Vagina (tissue), 2 donors: Measurements from ENCODE around the gene KCNG2. TPM values are rescaled to one million over a fixed set of nuclear protein-coding genes. Genes with fewer than 3 reads are reported as not detected.

Experiments used
- DNase-seq, 2 donors: peaks; one replicate each; pipeline ENCODE4 v3.0.0-alpha.2; 2017; ENCODE audit errors: extremely low spot score in 2 of 2
- H3K27ac ChIP-seq: fragments of 200-600 bp; sonication (generic); one replicate; pipeline ENCODE4 v1.5.1; 2019
- H3K27me3 ChIP-seq: fragments of 200-600 bp; sonication (generic); one replicate; pipeline ENCODE4 v1.5.1; 2019
- H3K36me3 ChIP-seq, 2 donors: fragments of 200-600 bp; sonication (generic); one replicate each; pipeline ENCODE4 v1.5.1; 2017 to 2019
- H3K4me1 ChIP-seq: fragments of 200-600 bp; sonication (generic); one replicate; pipeline ENCODE4 v1.5.1; 2019
- H3K4me3 ChIP-seq, 2 donors: fragments of 200-600 bp; sonication (generic); 1 replicate in 1 of 2; 2 replicates in 1 of 2; pipeline ENCODE4 v1.5.1; 2016 to 2019
- H3K9me3 ChIP-seq: fragments of 200-600 bp; sonication (generic); one replicate; pipeline ENCODE4 v1.5.1; 2019
- POLR2A ChIP-seq, 2 donors: fragments of 450-650 bp; IDR thresholded peaks; one replicate each; pipeline ENCODE4 v1.6.1; 2017; ENCODE audit warnings: antibody characterized with exemption in 2 of 2, mild to moderate bottlenecking in 2 of 2, moderate library complexity in 2 of 2
- POLR2AphosphoS5 ChIP-seq, 2 donors: sonication (generic); formaldehyde crosslinking; IDR thresholded peaks; one replicate each; pipeline ENCODE4 v1.9.0; 2017; ENCODE audit warnings: antibody characterized with exemption in 2 of 2, mild to moderate bottlenecking in 2 of 2, low read depth in 1 of 2; ENCODE audit not compliant: insufficient read depth in 1 of 2
- intact Hi-C: fragments of 100-400 bp; cut with DNase I; formaldehyde crosslinking; loops from one replicate; pipeline ENCODE4 v1.15.1; 2023
- total RNA-seq: library from RNA; depleted of rRNA; stranded (reverse); fragments of >200 nt; gene quantifications from one replicate; pipeline ENCODE4 v1.2.3, GENCODE V29; 2016
- TF ChIP-seq, protein P1 (sequence below), 3 experiments: fragments of 450-650 bp in 2 of 3; fragments of 200-600 bp in 1 of 3; sonication (generic) in 1 of 3; IDR thresholded peaks; one replicate each; pipeline ENCODE4 v1.5.1; 2017 to 2019; ENCODE audit warnings: antibody characterized with exemption in 3 of 3, mild to moderate bottlenecking in 2 of 3, moderate library complexity in 2 of 3

KCNG2 gene
- total RNA-seq, 1 donor from 2014 or later, result not detected

DNA sequence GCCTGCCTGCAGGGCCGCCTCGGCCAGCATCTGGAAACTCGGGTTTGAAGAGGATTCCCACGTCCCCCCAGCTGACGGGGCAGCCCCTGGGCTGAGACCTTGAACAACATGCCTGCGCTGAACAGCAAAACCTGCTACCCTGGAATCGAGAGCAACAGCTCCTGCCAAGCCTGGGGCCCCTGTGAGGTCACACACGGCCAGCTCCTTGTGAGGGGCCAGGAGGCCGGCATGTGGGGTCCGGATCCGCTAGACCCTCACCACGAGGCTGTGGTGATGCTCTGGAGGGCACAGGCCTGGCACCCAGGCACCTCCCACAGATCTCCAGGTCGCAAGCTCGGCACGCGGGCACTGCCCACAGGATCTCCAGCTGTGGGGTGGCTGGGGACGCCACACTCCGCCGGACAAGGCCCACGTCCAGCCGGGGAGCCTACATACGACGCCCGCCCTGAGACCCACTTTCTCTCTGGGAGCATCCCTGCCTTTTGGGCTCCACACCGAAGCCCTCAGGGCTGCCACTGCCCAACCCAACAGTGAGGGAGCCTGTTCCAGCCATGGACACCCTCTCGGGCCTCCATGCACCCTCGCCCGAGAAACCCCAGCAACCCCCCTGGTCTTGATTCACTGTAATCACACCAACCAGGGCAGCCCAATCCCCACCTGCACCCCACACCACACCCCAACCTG lies 119.6 kb downstream of the KCNG2 start:
- Histone ChIP-seq H3K4me3 (no peak overlapping the region), H3K4me1 (no peaks in the 10 kb centered on the region), H3K27me3 (no peaks in the 10 kb centered on the region), H3K36me3 (peaks cover 0 to 20% of the 10 kb centered on the region in 2 donors), H3K27ac (no peak overlapping the region), H3K9me3 (no peaks in the 10 kb centered on the region)
- intact Hi-C loops, result no loop called here
- TF ChIP-seq, protein P1, sequence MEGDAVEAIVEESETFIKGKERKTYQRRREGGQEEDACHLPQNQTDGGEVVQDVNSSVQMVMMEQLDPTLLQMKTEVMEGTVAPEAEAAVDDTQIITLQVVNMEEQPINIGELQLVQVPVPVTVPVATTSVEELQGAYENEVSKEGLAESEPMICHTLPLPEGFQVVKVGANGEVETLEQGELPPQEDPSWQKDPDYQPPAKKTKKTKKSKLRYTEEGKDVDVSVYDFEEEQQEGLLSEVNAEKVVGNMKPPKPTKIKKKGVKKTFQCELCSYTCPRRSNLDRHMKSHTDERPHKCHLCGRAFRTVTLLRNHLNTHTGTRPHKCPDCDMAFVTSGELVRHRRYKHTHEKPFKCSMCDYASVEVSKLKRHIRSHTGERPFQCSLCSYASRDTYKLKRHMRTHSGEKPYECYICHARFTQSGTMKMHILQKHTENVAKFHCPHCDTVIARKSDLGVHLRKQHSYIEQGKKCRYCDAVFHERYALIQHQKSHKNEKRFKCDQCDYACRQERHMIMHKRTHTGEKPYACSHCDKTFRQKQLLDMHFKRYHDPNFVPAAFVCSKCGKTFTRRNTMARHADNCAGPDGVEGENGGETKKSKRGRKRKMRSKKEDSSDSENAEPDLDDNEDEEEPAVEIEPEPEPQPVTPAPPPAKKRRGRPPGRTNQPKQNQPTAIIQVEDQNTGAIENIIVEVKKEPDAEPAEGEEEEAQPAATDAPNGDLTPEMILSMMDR (IDR thresholded peaks at IDR 0.05), result no peak
- no peak for TF ChIP-seq POLR2AphosphoS5 (IDR thresholded peaks at IDR 0.05; ENCODE audit: insufficient read depth in 1 of 2, low read depth in 1 of 2)
- no peak for TF ChIP-seq POLR2A (IDR thresholded peaks at IDR 0.05)
- DNase-seq, result peak in 1 of 2 donors; percentile 76

- H3K36me3 ChIP-seq, result peaks cover 0 to 20% of the 10 kb centered on the region in 2 donors
- intact Hi-C loops, result no loop called here
- TF ChIP-seq, protein P1 (IDR thresholded peaks at IDR 0.05), result no peak
- TF ChIP-seq POLR2AphosphoS5 (IDR thresholded peaks at IDR 0.05; ENCODE audit: insufficient read depth in 1 of 2, low read depth in 1 of 2) (no peak), POLR2A (IDR thresholded peaks at IDR 0.05) (no peak)
Observed at GRCh38 chr18:79917853-79918614, 120.3 kb downstream of the KCNG2 start.

GRCh38 chr18:79918615-79919011 lies 120.9 kb downstream of the KCNG2 start:
- no peaks in the 10 kb centered on the region for H3K27me3 ChIP-seq
- H3K27ac ChIP-seq, result no peak overlapping the region
- no peak overlapping the region for H3K4me3 ChIP-seq
- intact Hi-C loops, result no loop called here
- no peak for TF ChIP-seq POLR2AphosphoS5 (IDR thresholded peaks at IDR 0.05; ENCODE audit: insufficient read depth in 1 of 2, low read depth in 1 of 2)
- TF ChIP-seq, protein P1 (IDR thresholded peaks at IDR 0.05), result no peak
- no peak for TF ChIP-seq POLR2A (IDR thresholded peaks at IDR 0.05)
- H3K36me3 ChIP-seq, result peaks cover 0 to 20% of the 10 kb centered on the region in 2 donors
- peak; percentile 65 to 88 for DNase-seq
- H3K9me3 ChIP-seq, result no peaks in the 10 kb centered on the region
- H3K4me1 ChIP-seq, result no peaks in the 10 kb centered on the region

More at GRCh38 chr18:79917853-79918614, 120.3 kb downstream of the KCNG2 start:
- H3K27me3 ChIP-seq, result no peaks in the 10 kb centered on the region
- no peak overlapping the region for H3K27ac ChIP-seq
- no peaks in the 10 kb centered on the region for H3K4me1 ChIP-seq
- peak in 1 of 2 donors; percentile 64 for DNase-seq
- H3K9me3 ChIP-seq, result no peaks in the 10 kb centered on the region
- H3K4me3 ChIP-seq, result no peak overlapping the region

DNA sequence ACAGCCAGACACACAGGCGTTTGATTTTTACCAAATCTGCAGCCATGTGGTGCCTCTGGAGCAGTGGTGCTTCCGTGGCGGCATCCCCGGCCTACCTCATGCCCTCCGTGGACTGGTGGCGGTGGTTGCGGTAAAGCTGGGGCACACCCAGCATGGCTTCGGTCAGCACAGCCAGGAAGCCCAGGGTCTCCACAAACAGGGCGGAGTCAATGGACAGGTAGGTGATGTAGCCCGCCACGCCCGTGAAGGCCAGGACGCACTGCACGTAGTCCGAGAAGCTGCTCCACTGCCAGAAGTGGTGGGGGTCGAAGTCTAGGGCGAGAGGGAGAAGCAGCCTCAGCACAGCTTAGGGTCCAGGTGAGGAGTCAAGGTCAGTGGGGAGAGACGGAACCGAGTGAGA lies 121.4 kb downstream of the KCNG2 start:
- TF ChIP-seq POLR2AphosphoS5 (IDR thresholded peaks at IDR 0.05; ENCODE audit: insufficient read depth in 1 of 2, low read depth in 1 of 2) (no peak), POLR2A (IDR thresholded peaks at IDR 0.05) (no peak)
- TF ChIP-seq, protein P1 (IDR thresholded peaks at IDR 0.05), result no peak
- Histone ChIP-seq H3K36me3 (peaks cover 0 to 20% of the 10 kb centered on the region in 2 donors), H3K27me3 (no peaks in the 10 kb centered on the region), H3K4me1 (no peaks in the 10 kb centered on the region), H3K9me3 (no peaks in the 10 kb centered on the region), H3K27ac (no peak overlapping the region), H3K4me3 (no peak overlapping the region)
- intact Hi-C loops, result no loop called here
- DNase-seq, result peak in 1 of 2 donors; percentile 70
